Measurements from ENCODE around the gene COL28A1.

- TF ChIP-seq CTCF (conservative IDR thresholded peaks at IDR 0.05; ENCODE audit: low read depth, low read length) = no peak
- no peak for TF ChIP-seq EZH2 (IDR thresholded peaks at IDR 0.05; ENCODE audit: low read length, unreplicated experiment)
- TF ChIP-seq EZH2phosphoT487 (IDR thresholded peaks at IDR 0.05; ENCODE audit: borderline replicate concordance, low read length) = no peak
Observed at GRCh38 chr7:7533831-7534430, 1.7 kb downstream of the COL28A1 start.
